OCI-LY7 (cell line): Measurements from ENCODE around the gene GTPBP6.

Experiments used
- CTCF ChIP-seq: fragments of 200-600 bp; sonication (generic); conservative IDR thresholded peaks from 2 replicates; pipeline ENCODE4 v1.5.1; 2014; ENCODE audit warnings: mild to moderate bottlenecking, antibody characterized with exemption, low read length, moderate library complexity, mixed read lengths
- EZH2phosphoT487 ChIP-seq: fragments of 200-600 bp; sonication (generic); IDR thresholded peaks from 2 replicates; pipeline ENCODE4 v1.6.1; 2018; ENCODE audit warnings: low read depth, borderline replicate concordance, mild to moderate bottlenecking, mixed run types, antibody characterized with exemption, low read length, moderate library complexity, mixed read lengths

GRCh38 chrX:285076-285677, 33.4 kb downstream of the GTPBP6 start:
- TF ChIP-seq CTCF = no peak
- TF ChIP-seq EZH2phosphoT487 = no peak
